HepG2 (cell line): Measurements from ENCODE around the gene C19orf85. TPM values are rescaled to one million over a fixed set of nuclear protein-coding genes. Genes with fewer than 3 reads are reported as not detected.

Experiments used
- ATAC-seq: fragments of 200-7000 bp; cut with Tn5 transposase; 3 replicates; pipeline ENCODE4 v1.9.1; 2020; ENCODE audit warnings: mild to moderate bottlenecking, moderate library complexity
- BruUV-seq: library from RNA; stranded (reverse); fragments of 400-500 nt; replicated peaks from 2 replicates; lab custom pipeline; 2021; lab: Mats Ljungman, UMichigan
- CTCF ChIA-PET: fragments of 300-600 bp; formaldehyde crosslinking; extraction: SDS; loops from one replicate; lab custom pipeline; 2021; ENCODE audit warnings: low total read pairs, inconsistent platforms, low intra/inter-chr PET ratio; lab: Yijun Ruan, JAX
- POLR2A ChIA-PET: fragments of 350-600 bp; sonication (Branson Sonifier 250); formaldehyde crosslinking; loops from one replicate; lab custom pipeline; 2020; ENCODE audit warnings: antibody characterized with exemption, inconsistent platforms; lab: Yijun Ruan, JAX
- DNase-seq: peaks from one replicate; pipeline ENCODE4 v3.0.0-alpha.2; 2015; ENCODE audit warnings: low spot score
- FAIRE-seq: peaks from 3 replicates; lab custom pipeline; 2011; peaks lifted over from hg19 to GRCh38; lab: Jason Lieb, UNC
- H2AFZ ChIP-seq: one replicate; pipeline ENCODE4 v1.6.1; 2011; ENCODE audit warnings: low read length, inconsistent platforms
- H3K27ac ChIP-seq: fragments of 300-600 bp; 3 replicates; pipeline ENCODE4 v1.8.0; 2011; ENCODE audit warnings: mixed run types, mild to moderate bottlenecking, mixed read lengths, low read length, inconsistent platforms; ENCODE audit not compliant: insufficient read depth; ENCODE audit errors: extremely low read length
- H3K27me3 ChIP-seq, 2 experiments: fragments of 200-600 bp in 1 of 2; 2 replicates in 1 of 2; 3 replicates in 1 of 2; pipeline versions ENCODE4 v1.6.0 to v1.8.0; 2011; ENCODE audit warnings: low read length in 2 of 2, mild to moderate bottlenecking in 2 of 2, moderate library complexity in 2 of 2, inconsistent platforms in 1 of 2; ENCODE audit not compliant: insufficient read depth in 2 of 2, control insufficient read depth in 1 of 2
- H3K36me3 ChIP-seq, 2 experiments: fragments of 200-600 bp in 1 of 2; replicated peaks in 1 of 2; 2 replicates in 1 of 2; 3 replicates in 1 of 2; pipeline versions ENCODE4 v1.5.1 to v1.8.0; 2011; ENCODE audit warnings: low read length in 2 of 2, inconsistent platforms in 1 of 2; ENCODE audit not compliant: insufficient read depth in 2 of 2, control insufficient read depth in 1 of 2
- H3K4me1 ChIP-seq: 2 replicates; pipeline ENCODE4 v1.5.1; 2012; ENCODE audit warnings: low read length, inconsistent platforms; ENCODE audit not compliant: insufficient read depth
- H3K4me2 ChIP-seq: 2 replicates; pipeline ENCODE4 v1.6.0; 2011; ENCODE audit warnings: low read depth, low read length, inconsistent platforms
- H3K4me3 ChIP-seq, 3 experiments: fragments of 200-600 bp in 1 of 3; sonication (generic), shearing (Covaris generic) in 1 of 3; replicated peaks in 1 of 3; 2 replicates each; pipeline ENCODE4 v1.5.1; 2011 to 2016; ENCODE audit warnings: low read length in 3 of 3, inconsistent platforms in 2 of 3, low read depth in 2 of 3, mild to moderate bottlenecking in 2 of 3, control low read depth in 1 of 3, mixed read lengths in 1 of 3; ENCODE audit not compliant: insufficient read depth in 1 of 3
- H3K79me2 ChIP-seq: one replicate; pipeline ENCODE4 v1.6.1; 2011; ENCODE audit warnings: low read length, inconsistent platforms; ENCODE audit not compliant: insufficient read depth
- H3K9ac ChIP-seq: 2 replicates; pipeline ENCODE4 v1.6.0; 2011; ENCODE audit warnings: mild to moderate bottlenecking, low read depth, low read length, inconsistent platforms; ENCODE audit not compliant: insufficient read depth
- H3K9me3 ChIP-seq: 2 replicates; pipeline ENCODE4 v1.5.1; 2012; ENCODE audit warnings: mild to moderate bottlenecking, low read length
- H4K20me1 ChIP-seq: 2 replicates; pipeline ENCODE4 v1.6.0; 2011; ENCODE audit warnings: inconsistent platforms, mild to moderate bottlenecking, low read length, moderate library complexity; ENCODE audit not compliant: insufficient read depth
- CEBPZ ChIP-seq: IDR thresholded peaks from 2 replicates; pipeline ENCODE4 v1.6.1; 2012; ENCODE audit warnings: low read length, improper control_type of control experiment
- GRHL1 ChIP-seq: sonication (generic); formaldehyde crosslinking; conservative IDR thresholded peaks from 2 replicates; pipeline ENCODE4 v1.8.0; 2022; ENCODE audit warnings: missing genetic modification reagents
- IRX3 ChIP-seq: sonication (generic); formaldehyde crosslinking; IDR thresholded peaks from 2 replicates; pipeline ENCODE4 v1.8.1; 2023; ENCODE audit warnings: mild to moderate bottlenecking, low read depth, missing genetic modification reagents, borderline replicate concordance
- KLF16 ChIP-seq, 2 experiments: sonication (generic) in 1 of 2; formaldehyde crosslinking in 1 of 2; IDR thresholded peaks; 2 replicates each; pipeline versions ENCODE4 v1.6.1 to v1.8.0; 2016 to 2023; ENCODE audit warnings: missing genetic modification reagents in 2 of 2, missing compliant biosample characterization in 1 of 2
- PRDM4 ChIP-seq: sonication (generic); formaldehyde crosslinking; IDR thresholded peaks from 2 replicates; pipeline ENCODE4 v1.9.0; 2021; ENCODE audit warnings: missing genetic modification reagents, borderline replicate concordance
- ZFP36 ChIP-seq: fragments of 150-350 bp; IDR thresholded peaks from 2 replicates; pipeline ENCODE4 v1.6.1; 2018; ENCODE audit warnings: borderline replicate concordance, low read length, low read depth; ENCODE audit not compliant: partially characterized antibody
- ZFX ChIP-seq: sonication (generic); formaldehyde crosslinking; IDR thresholded peaks from 2 replicates; pipeline ENCODE4 v1.4.0; 2020; ENCODE audit warnings: mild to moderate bottlenecking, low read depth, missing genetic modification reagents, moderate library complexity
- ZNF17 ChIP-seq: sonication (generic); formaldehyde crosslinking; IDR thresholded peaks from 2 replicates; pipeline ENCODE4 v1.5.0; 2020; ENCODE audit warnings: mild to moderate bottlenecking, missing genetic modification reagents
- ZNF292 ChIP-seq: sonication (generic); formaldehyde crosslinking; IDR thresholded peaks from 2 replicates; pipeline ENCODE4 v1.8.1; 2022; ENCODE audit warnings: mild to moderate bottlenecking, low read depth, missing genetic modification reagents, borderline replicate concordance
- ZNF710 ChIP-seq: sonication (generic); formaldehyde crosslinking; IDR thresholded peaks from 2 replicates; pipeline ENCODE4 v1.5.0; 2020; ENCODE audit warnings: mild to moderate bottlenecking, missing genetic modification reagents, borderline replicate concordance
- ZNF850 ChIP-seq: sonication (generic); formaldehyde crosslinking; conservative IDR thresholded peaks from 2 replicates; pipeline ENCODE4 v1.9.0; 2021; ENCODE audit warnings: mild to moderate bottlenecking, missing genetic modification reagents
- WGBS: methylation state at CpG from one replicate; pipeline ENCODE4 v1.1.6; 2017; ENCODE audit warnings: low lambda C conversion rate; 5-methylcytosine and 5-hydroxymethylcytosine counted together
- in situ Hi-C: cut with HindIII; loops from 2 replicates; pipeline ENCODE4 v1.10.0; 2017; ENCODE audit warnings: low pct_unique_long_range_greater_than_20kb; ENCODE audit not compliant: extremely low pct_ligation_motif_present
- intact Hi-C: fragments of 100-400 bp; cut with micrococcal nuclease; formaldehyde crosslinking; loops from one replicate; pipeline ENCODE4 v1.10.0; 2022; ENCODE audit not compliant: unreplicated experiment
- polyA plus RNA-seq, 8 experiments: library from polyadenylated mRNA; depleted of rRNA in 3 of 8; stranded (reverse) in 7 of 8; unstranded in 1 of 8; fragments of >200 nt; fragmentation: Illumina TruSeq in 4 of 8; extraction: Trizol in 4 of 8; gene quantifications; 2 replicates each; pipeline versions ENCODE4 v1.2.1 to v1.2.3, GENCODE V29; 2011 to 2016; ENCODE audit warnings: low read depth in 4 of 8, missing spikeins in 1 of 8, mixed read lengths in 1 of 8; ENCODE audit not compliant: insufficient read depth in 1 of 8
- total RNA-seq, 5 experiments: library from RNA; depleted of rRNA; stranded (reverse); fragments of >200 nt; fragmentation: Illumina TruSeq; extraction: Trizol; gene quantifications; 2 replicates each; pipeline ENCODE4 v1.2.3, GENCODE V29; 2016; ENCODE audit warnings: low read depth in 1 of 5

The C19orf85 gene
- total and polyA plus RNA-seq, 2 of the 13 experiments (the other 11 are each of a cell fraction or from before 2014, with no cell fraction given) = not detected

- CTCF ChIA-PET = no interaction called here
- peaks cover 1 to 11% of the 10 kb centered on the region in 2 experiments; a peak in 4 of 5 replicates for H3K36me3 ChIP-seq
- H3K4me2 ChIP-seq = no peak overlapping the region
- in situ Hi-C loops (no loop called here), intact Hi-C loops (no loop called here)
- H3K79me2 ChIP-seq = peaks cover 20% of the 10 kb centered on the region
- BruUV-seq = no TSS peak
- peaks cover 37% of the 10 kb centered on the region for H3K4me1 ChIP-seq
- no peak overlapping the region for H2AFZ ChIP-seq
- ATAC-seq (no peak), FAIRE-seq (no peak), DNase-seq (no peak)
- no peaks in the 10 kb centered on the region for H3K9me3 ChIP-seq
- H3K9ac ChIP-seq = no peak overlapping the region
- POLR2A ChIA-PET = no interaction called here
- no peak overlapping the region for H3K4me3 ChIP-seq
- H4K20me1 ChIP-seq = peaks cover 10% of the 10 kb centered on the region; the same call in 1 of the 2 replicates
- peaks cover 0 to 4% of the 10 kb centered on the region in 2 experiments; a peak in 1 of 5 replicates for H3K27me3 ChIP-seq
- no peak overlapping the region for H3K27ac ChIP-seq
- 93% methylated on average over 14 of the region's 14 CpGs for WGBS
- no peak for TF ChIP-seq PRDM4 (CRISPR knock-in tag)
- no peak for TF ChIP-seq ZNF17
- no peak for TF ChIP-seq GRHL1 (CRISPR knock-in tag)
- no peak for TF ChIP-seq ZNF710 (CRISPR knock-in tag)
- no peak for TF ChIP-seq ZNF292 (CRISPR knock-in tag)
- TF ChIP-seq ZNF850 (CRISPR knock-in tag) = no peak
- TF ChIP-seq CEBPZ = no peak
- TF ChIP-seq KLF16 (CRISPR knock-in tag; IDR thresholded peaks at IDR 0.05) = no peak
- TF ChIP-seq ZFP36 = no peak
- TF ChIP-seq IRX3 (CRISPR knock-in tag) = no peak
- no peak for TF ChIP-seq ZFX (CRISPR knock-in tag)
Measured at GRCh38 chr19:55456347-55456746, 8.2 kb downstream of the C19orf85 start.
